Measurements from ENCODE around the gene DNER. TPM values are rescaled to one million over a fixed set of nuclear protein-coding genes. Genes with fewer than 3 reads are reported as not detected.

DNER gene
- total and polyA plus RNA-seq, 10 of the 15 experiments (the other 5 are each of a cell fraction or from before 2014, with no cell fraction given), result 0.04 to 0.08 (median 0.07) TPM; not detected in 7

DNA sequence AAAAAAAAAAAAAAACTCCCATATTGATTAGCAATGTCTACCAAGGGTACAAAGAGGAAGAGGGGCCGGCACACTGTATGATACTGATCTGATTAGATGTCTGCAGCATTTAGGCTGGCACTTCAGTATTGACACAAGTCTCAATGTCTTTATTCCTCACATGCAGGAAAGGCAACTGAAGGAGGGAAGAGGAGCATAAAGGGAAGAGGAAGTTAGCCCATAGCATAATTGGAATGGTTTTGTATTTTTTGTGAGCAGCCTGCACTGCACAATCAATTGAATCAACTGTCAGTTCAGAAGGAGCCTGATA is 79.0 kb downstream of the DNER start:
- no peak overlapping the region for H3K9ac ChIP-seq (ENCODE audit: control insufficient read depth, insufficient read depth, low read length)
- DNase-seq (ENCODE audit: low read depth, low spot score), result no peak
- ChIA-PET SMC1A (ENCODE audit: uncharacterized antibody, unreplicated experiment) (no interaction called here), CTCF (no interaction called here), RAD21 (ENCODE audit: unreplicated experiment) (no interaction called here), POLR2A (no interaction called here)
- no peaks in the 10 kb centered on the region for H4K20me1 ChIP-seq (ENCODE audit: control insufficient read depth, insufficient read depth)
- no peaks in the 10 kb centered on the region for H3K4me1 ChIP-seq (ENCODE audit: control insufficient read depth, insufficient read depth, low read length)
- H3K27me3 ChIP-seq (replicated peaks in 1 of 2; ENCODE audit: control insufficient read depth in 2 of 2, insufficient read depth in 2 of 2, low read length in 1 of 2), result no peaks in the 10 kb centered on the region; a peak in 2 of 4 replicates
- no TSS peak for BruUV-seq (replicated peaks)
- H3K4me2 ChIP-seq (ENCODE audit: control insufficient read depth, insufficient read depth), result no peak overlapping the region
- H3K9me3 ChIP-seq (replicated peaks; ENCODE audit: control insufficient read depth, insufficient read depth, low read length), result no peaks in the 10 kb centered on the region
- no peak for FAIRE-seq
- intact Hi-C loops (cut with micrococcal nuclease; ENCODE audit: unreplicated experiment), result no loop called here
- H3K4me3 ChIP-seq, result no peak overlapping the region
- WGBS (ENCODE audit: insufficient coverage, insufficient replicate concordance, low lambda C conversion rate, missing lambda C conversion rate), result 0% methylated on average over 1 of the region's 1 CpG
- H3K79me2 ChIP-seq (ENCODE audit: control insufficient read depth, insufficient read depth, low read length), result no peaks in the 10 kb centered on the region
- no peak overlapping the region for H3K27ac ChIP-seq (ENCODE audit: control insufficient read depth, insufficient read depth)
- no peaks in the 10 kb centered on the region for H3K36me3 ChIP-seq (ENCODE audit: control insufficient read depth in 2 of 2, insufficient read depth in 2 of 2, low read length in 1 of 2)
- no peak overlapping the region for H2AFZ ChIP-seq (ENCODE audit: control insufficient read depth, low read depth, low read length)
- in situ Hi-C loops (cut with MboI), result no loop called here
- no peak for ATAC-seq
- TF ChIP-seq SUPT20H (IDR thresholded peaks at IDR 0.05; ENCODE audit: borderline replicate concordance, control insufficient read depth, low read depth, low read length), result no peak
- TF ChIP-seq STAT1 (conservative IDR thresholded peaks at IDR 0.05), result no peak
- no peak for TF ChIP-seq ZNF274 (IDR thresholded peaks at IDR 0.05; ENCODE audit: insufficient read depth, insufficient read length)
- no peak for TF ChIP-seq CHD2 (IDR thresholded peaks at IDR 0.05; ENCODE audit: borderline replicate concordance, low read depth, low read length)
- TF ChIP-seq, protein P1, sequence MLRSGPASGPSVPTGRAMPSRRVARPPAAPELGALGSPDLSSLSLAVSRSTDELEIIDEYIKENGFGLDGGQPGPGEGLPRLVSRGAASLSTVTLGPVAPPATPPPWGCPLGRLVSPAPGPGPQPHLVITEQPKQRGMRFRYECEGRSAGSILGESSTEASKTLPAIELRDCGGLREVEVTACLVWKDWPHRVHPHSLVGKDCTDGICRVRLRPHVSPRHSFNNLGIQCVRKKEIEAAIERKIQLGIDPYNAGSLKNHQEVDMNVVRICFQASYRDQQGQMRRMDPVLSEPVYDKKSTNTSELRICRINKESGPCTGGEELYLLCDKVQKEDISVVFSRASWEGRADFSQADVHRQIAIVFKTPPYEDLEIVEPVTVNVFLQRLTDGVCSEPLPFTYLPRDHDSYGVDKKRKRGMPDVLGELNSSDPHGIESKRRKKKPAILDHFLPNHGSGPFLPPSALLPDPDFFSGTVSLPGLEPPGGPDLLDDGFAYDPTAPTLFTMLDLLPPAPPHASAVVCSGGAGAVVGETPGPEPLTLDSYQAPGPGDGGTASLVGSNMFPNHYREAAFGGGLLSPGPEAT (IDR thresholded peaks at IDR 0.05; ENCODE audit: low read depth), result no peak
- no peak for TF ChIP-seq MXI1 (IDR thresholded peaks at IDR 0.05; ENCODE audit: low read depth, low read length)
- TF ChIP-seq IRF4 (IDR thresholded peaks at IDR 0.05; ENCODE audit: low read depth, low read length), result no peak
- no peak for TF ChIP-seq ETV6 (conservative IDR thresholded peaks at IDR 0.05 in 1 of 2, IDR thresholded peaks at IDR 0.05 in 1 of 2; ENCODE audit: borderline replicate concordance in 1 of 2, low read depth in 1 of 2)
- TF ChIP-seq, protein P2, sequence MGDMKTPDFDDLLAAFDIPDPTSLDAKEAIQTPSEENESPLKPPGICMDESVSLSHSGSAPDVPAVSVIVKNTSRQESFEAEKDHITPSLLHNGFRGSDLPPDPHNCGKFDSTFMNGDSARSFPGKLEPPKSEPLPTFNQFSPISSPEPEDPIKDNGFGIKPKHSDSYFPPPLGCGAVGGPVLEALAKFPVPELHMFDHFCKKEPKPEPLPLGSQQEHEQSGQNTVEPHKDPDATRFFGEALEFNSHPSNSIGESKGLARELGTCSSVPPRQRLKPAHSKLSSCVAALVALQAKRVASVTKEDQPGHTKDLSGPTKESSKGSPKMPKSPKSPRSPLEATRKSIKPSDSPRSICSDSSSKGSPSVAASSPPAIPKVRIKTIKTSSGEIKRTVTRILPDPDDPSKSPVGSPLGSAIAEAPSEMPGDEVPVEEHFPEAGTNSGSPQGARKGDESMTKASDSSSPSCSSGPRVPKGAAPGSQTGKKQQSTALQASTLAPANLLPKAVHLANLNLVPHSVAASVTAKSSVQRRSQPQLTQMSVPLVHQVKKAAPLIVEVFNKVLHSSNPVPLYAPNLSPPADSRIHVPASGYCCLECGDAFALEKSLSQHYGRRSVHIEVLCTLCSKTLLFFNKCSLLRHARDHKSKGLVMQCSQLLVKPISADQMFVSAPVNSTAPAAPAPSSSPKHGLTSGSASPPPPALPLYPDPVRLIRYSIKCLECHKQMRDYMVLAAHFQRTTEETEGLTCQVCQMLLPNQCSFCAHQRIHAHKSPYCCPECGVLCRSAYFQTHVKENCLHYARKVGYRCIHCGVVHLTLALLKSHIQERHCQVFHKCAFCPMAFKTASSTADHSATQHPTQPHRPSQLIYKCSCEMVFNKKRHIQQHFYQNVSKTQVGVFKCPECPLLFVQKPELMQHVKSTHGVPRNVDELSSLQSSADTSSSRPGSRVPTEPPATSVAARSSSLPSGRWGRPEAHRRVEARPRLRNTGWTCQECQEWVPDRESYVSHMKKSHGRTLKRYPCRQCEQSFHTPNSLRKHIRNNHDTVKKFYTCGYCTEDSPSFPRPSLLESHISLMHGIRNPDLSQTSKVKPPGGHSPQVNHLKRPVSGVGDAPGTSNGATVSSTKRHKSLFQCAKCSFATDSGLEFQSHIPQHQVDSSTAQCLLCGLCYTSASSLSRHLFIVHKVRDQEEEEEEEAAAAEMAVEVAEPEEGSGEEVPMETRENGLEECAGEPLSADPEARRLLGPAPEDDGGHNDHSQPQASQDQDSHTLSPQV (IDR thresholded peaks at IDR 0.05), result no peak
- TF ChIP-seq BHLHE40 (IDR thresholded peaks at IDR 0.05; ENCODE audit: borderline replicate concordance in 1 of 2, low read depth in 2 of 2, low read length in 1 of 2), result no peak
- TF ChIP-seq, protein P3, sequence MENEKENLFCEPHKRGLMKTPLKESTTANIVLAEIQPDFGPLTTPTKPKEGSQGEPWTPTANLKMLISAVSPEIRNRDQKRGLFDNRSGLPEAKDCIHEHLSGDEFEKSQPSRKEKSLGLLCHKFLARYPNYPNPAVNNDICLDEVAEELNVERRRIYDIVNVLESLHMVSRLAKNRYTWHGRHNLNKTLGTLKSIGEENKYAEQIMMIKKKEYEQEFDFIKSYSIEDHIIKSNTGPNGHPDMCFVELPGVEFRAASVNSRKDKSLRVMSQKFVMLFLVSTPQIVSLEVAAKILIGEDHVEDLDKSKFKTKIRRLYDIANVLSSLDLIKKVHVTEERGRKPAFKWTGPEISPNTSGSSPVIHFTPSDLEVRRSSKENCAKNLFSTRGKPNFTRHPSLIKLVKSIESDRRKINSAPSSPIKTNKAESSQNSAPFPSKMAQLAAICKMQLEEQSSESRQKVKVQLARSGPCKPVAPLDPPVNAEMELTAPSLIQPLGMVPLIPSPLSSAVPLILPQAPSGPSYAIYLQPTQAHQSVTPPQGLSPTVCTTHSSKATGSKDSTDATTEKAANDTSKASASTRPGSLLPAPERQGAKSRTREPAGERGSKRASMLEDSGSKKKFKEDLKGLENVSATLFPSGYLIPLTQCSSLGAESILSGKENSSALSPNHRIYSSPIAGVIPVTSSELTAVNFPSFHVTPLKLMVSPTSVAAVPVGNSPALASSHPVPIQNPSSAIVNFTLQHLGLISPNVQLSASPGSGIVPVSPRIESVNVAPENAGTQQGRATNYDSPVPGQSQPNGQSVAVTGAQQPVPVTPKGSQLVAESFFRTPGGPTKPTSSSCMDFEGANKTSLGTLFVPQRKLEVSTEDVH (IDR thresholded peaks at IDR 0.05; ENCODE audit: low read depth, partially characterized antibody), result no peak
- TF ChIP-seq RELA (IDR thresholded peaks at IDR 0.05; ENCODE audit: borderline replicate concordance, partially characterized antibody), result no peak
- TF ChIP-seq, protein P4, sequence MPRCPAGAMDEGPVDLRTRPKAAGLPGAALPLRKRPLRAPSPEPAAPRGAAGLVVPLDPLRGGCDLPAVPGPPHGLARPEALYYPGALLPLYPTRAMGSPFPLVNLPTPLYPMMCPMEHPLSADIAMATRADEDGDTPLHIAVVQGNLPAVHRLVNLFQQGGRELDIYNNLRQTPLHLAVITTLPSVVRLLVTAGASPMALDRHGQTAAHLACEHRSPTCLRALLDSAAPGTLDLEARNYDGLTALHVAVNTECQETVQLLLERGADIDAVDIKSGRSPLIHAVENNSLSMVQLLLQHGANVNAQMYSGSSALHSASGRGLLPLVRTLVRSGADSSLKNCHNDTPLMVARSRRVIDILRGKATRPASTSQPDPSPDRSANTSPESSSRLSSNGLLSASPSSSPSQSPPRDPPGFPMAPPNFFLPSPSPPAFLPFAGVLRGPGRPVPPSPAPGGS (IDR thresholded peaks at IDR 0.05; ENCODE audit: borderline replicate concordance, insufficient read depth, low read depth, low read length, poor library complexity, severe bottlenecking), result no peak
- no peak for TF ChIP-seq SIX5 (IDR thresholded peaks at IDR 0.05; ENCODE audit: low read depth, low read length, severe bottlenecking)
